Mesenchymal stem cell (in vitro differentiated cells and primary cell): ENCODE data around the gene IFI27L1.

Source experiments
- DNase-seq: peaks from one replicate; pipeline ENCODE4 v3.0.0-alpha.2; 2013
- H2AFZ ChIP-seq: one replicate; pipeline ENCODE4 v1.6.1; 2013; ENCODE audit warnings: low read depth, mild to moderate bottlenecking, control low read depth, inconsistent platforms, low read length, moderate library complexity
- H2AK5ac ChIP-seq: 2 replicates; pipeline ENCODE4 v1.6.1; 2013; ENCODE audit warnings: low read length, moderate library complexity, mild to moderate bottlenecking, inconsistent platforms; ENCODE audit not compliant: severe bottlenecking
- H2BK120ac ChIP-seq: one replicate; pipeline ENCODE4 v1.6.1; 2013; ENCODE audit warnings: low read depth, mild to moderate bottlenecking, inconsistent platforms, low read length, moderate library complexity
- H2BK12ac ChIP-seq, 2 experiments: one replicate each; pipeline ENCODE4 v1.6.1; 2013; ENCODE audit warnings: inconsistent platforms in 2 of 2, low read length in 2 of 2, mild to moderate bottlenecking in 2 of 2, moderate library complexity in 2 of 2, control low read depth in 1 of 2
- H2BK15ac ChIP-seq: one replicate; pipeline ENCODE4 v1.6.1; 2013; ENCODE audit warnings: mild to moderate bottlenecking, low read depth, inconsistent platforms; ENCODE audit not compliant: poor library complexity, severe bottlenecking
- H2BK5ac ChIP-seq: 2 replicates; pipeline ENCODE4 v1.6.1; 2013; ENCODE audit warnings: low read depth, mild to moderate bottlenecking, low read length, control low read depth, inconsistent platforms; ENCODE audit not compliant: poor library complexity, severe bottlenecking
- H3K14ac ChIP-seq, 2 experiments: one replicate each; pipeline ENCODE4 v1.6.1; 2013; ENCODE audit warnings: inconsistent platforms in 2 of 2, low read length in 2 of 2, control low read depth in 1 of 2, mild to moderate bottlenecking in 1 of 2, moderate library complexity in 1 of 2
- H3K18ac ChIP-seq, 2 experiments: one replicate each; pipeline ENCODE4 v1.6.1; 2013; ENCODE audit warnings: inconsistent platforms in 2 of 2, low read length in 2 of 2, control low read depth in 1 of 2, low read depth in 1 of 2, mild to moderate bottlenecking in 1 of 2
- H3K23ac ChIP-seq, 2 experiments: one replicate each; pipeline ENCODE4 v1.6.1; 2013; ENCODE audit warnings: inconsistent platforms in 2 of 2, low read length in 2 of 2, mild to moderate bottlenecking in 2 of 2, moderate library complexity in 2 of 2, control low read depth in 1 of 2
- H3K27ac ChIP-seq: 2 replicates; pipeline ENCODE4 v1.5.1; 2013; ENCODE audit warnings: mild to moderate bottlenecking, moderate library complexity, low read length, control low read depth, inconsistent platforms; ENCODE audit not compliant: poor library complexity, severe bottlenecking
- H3K27me3 ChIP-seq, 2 experiments: 2 replicates each; pipeline versions ENCODE4 v1.6.1 to v1.7.0; 2013; ENCODE audit warnings: low read length in 2 of 2, mild to moderate bottlenecking in 2 of 2, moderate library complexity in 2 of 2, control low read depth in 1 of 2, inconsistent platforms in 1 of 2; ENCODE audit not compliant: control insufficient read depth in 1 of 2, insufficient read depth in 1 of 2
- H3K36me3 ChIP-seq, 2 experiments: 2 replicates each; pipeline versions ENCODE4 v1.6.1 to v1.7.0; 2013; ENCODE audit warnings: low read length in 2 of 2, control low read depth in 1 of 2, inconsistent platforms in 1 of 2, low read depth in 1 of 2, mild to moderate bottlenecking in 1 of 2; ENCODE audit not compliant: insufficient read depth in 2 of 2, control insufficient read depth in 1 of 2
- H3K4ac ChIP-seq, 2 experiments: one replicate each; pipeline ENCODE4 v1.6.1; 2013; ENCODE audit warnings: inconsistent platforms in 2 of 2, low read length in 2 of 2, mild to moderate bottlenecking in 2 of 2, moderate library complexity in 2 of 2, control low read depth in 1 of 2, low read depth in 1 of 2
- H3K4me1 ChIP-seq: 2 replicates; pipeline ENCODE4 v1.6.1; 2013; ENCODE audit warnings: low read depth, low read length, control low read depth; ENCODE audit not compliant: control insufficient read depth, insufficient read depth
- H3K4me2 ChIP-seq: 2 replicates; pipeline ENCODE4 v1.6.1; 2013; ENCODE audit warnings: low read length, mild to moderate bottlenecking, inconsistent platforms; ENCODE audit not compliant: poor library complexity, severe bottlenecking
- H3K4me3 ChIP-seq, 2 experiments: 2 replicates each; pipeline versions ENCODE4 v1.5.1 to v1.7.0; 2013; ENCODE audit warnings: low read length in 2 of 2, mild to moderate bottlenecking in 2 of 2, control low read depth in 1 of 2, low read depth in 1 of 2; ENCODE audit not compliant: insufficient read depth in 1 of 2
- H3K79me1 ChIP-seq: replicated peaks from 2 replicates; pipeline ENCODE4 v1.6.1; 2013; ENCODE audit warnings: mild to moderate bottlenecking, control low read depth, low read length, inconsistent platforms; ENCODE audit not compliant: poor library complexity, severe bottlenecking
- H3K9ac ChIP-seq: 2 replicates; pipeline ENCODE4 v1.7.0; 2013; ENCODE audit warnings: mild to moderate bottlenecking, low read length, moderate library complexity
- H3K9me3 ChIP-seq: 2 replicates; pipeline ENCODE4 v1.7.0; 2013; ENCODE audit warnings: mild to moderate bottlenecking, low read length; ENCODE audit not compliant: control insufficient read depth
- H4K8ac ChIP-seq: one replicate; pipeline ENCODE4 v1.6.1; 2013; ENCODE audit warnings: inconsistent platforms, mild to moderate bottlenecking, low read length, moderate library complexity
- H4K91ac ChIP-seq: one replicate; pipeline ENCODE4 v1.6.1; 2013; ENCODE audit warnings: mild to moderate bottlenecking, low read length, inconsistent platforms
- WGBS: methylation state at CpG from one replicate; pipeline ENCODE4 v1.1.7; 2013; ENCODE audit warnings: mixed read lengths; 5-methylcytosine and 5-hydroxymethylcytosine counted together

Gene IFI27L1

GRCh38 chr14:94049625-94050023 lies 31.5 kb upstream of the IFI27L1 start:
- Histone ChIP-seq H3K18ac (no peak overlapping the region), H2AFZ (no peak overlapping the region), H3K27ac (no peak overlapping the region), H3K36me3 (peaks cover 82 to 96% of the 10 kb centered on the region in 2 experiments), H2AK5ac (no peak overlapping the region), H3K4me1 (peaks cover 12% of the 10 kb centered on the region), H3K14ac (no peak overlapping the region), H2BK5ac (no peak overlapping the region), H3K23ac (no peak overlapping the region), H2BK15ac (no peak overlapping the region), H3K9ac (no peak overlapping the region), H3K4me3 (no peak overlapping the region), H2BK120ac (no peak overlapping the region), H3K27me3 (no peaks in the 10 kb centered on the region), H4K8ac (no peak overlapping the region), H3K4me2 (no peak overlapping the region), H3K4ac (no peak overlapping the region), H3K79me1 (peaks cover 43% of the 10 kb centered on the region), H3K9me3 (no peaks in the 10 kb centered on the region), H4K91ac (no peak overlapping the region), H2BK12ac (no peak overlapping the region)
- no peak for DNase-seq
- WGBS: 89% methylated on average over 1 of the region's 2 CpGs

DNA sequence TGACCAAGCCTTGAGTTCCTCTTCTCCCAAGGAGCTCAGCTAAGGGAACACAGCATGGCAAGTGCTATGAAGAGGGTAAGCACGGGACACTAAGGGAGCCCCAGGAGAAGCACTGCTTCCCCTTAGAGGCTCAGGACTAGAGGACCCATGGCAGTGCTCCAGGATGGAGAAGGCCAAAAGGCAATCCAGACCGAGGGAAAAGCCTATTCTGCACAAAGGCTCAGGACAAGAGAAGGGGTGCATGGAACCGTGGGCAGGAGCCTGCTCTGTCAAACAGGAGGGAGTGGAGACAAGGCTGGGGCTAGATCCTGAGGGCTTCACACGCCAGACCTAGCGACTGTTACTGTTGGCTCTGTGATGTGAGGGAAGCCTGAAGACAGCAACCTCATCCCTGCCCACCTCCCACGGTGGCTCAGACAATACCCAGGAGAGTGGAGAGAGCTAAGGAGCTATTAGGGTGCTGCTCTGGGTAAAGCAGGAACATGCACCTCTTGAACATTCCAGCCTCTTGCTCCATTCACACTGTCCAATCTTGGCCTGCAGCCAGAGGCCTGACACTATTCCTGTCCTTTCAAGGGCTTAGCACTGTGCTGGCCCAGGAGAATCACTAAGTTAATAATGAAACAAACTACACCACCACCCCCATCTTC lies 30.8 kb upstream of the IFI27L1 start:
- WGBS: 94% methylated on average over 4 of the region's 6 CpGs
- no peak overlapping the region for H3K27ac ChIP-seq
- H3K4me2 ChIP-seq: no peak overlapping the region
- H3K23ac ChIP-seq: no peak overlapping the region
- no peak overlapping the region for H2BK5ac ChIP-seq
- H3K4me3 ChIP-seq: no peak overlapping the region
- H3K27me3 ChIP-seq: no peaks in the 10 kb centered on the region
- H2BK12ac ChIP-seq: no peak overlapping the region
- peaks cover 12% of the 10 kb centered on the region for H3K4me1 ChIP-seq
- H2AK5ac ChIP-seq: no peak overlapping the region
- H2BK15ac ChIP-seq: no peak overlapping the region
- no peak overlapping the region for H2BK120ac ChIP-seq
- peaks cover 49% of the 10 kb centered on the region for H3K79me1 ChIP-seq
- H3K18ac ChIP-seq: no peak overlapping the region
- H3K14ac ChIP-seq: no peak overlapping the region
- H3K4ac ChIP-seq: no peak overlapping the region
- peaks cover 83 to 96% of the 10 kb centered on the region in 2 experiments for H3K36me3 ChIP-seq
- H4K91ac ChIP-seq: no peak overlapping the region
- no peak overlapping the region for H2AFZ ChIP-seq
- no peak overlapping the region for H4K8ac ChIP-seq
- no peak for DNase-seq
- H3K9me3 ChIP-seq: no peaks in the 10 kb centered on the region
- H3K9ac ChIP-seq: no peak overlapping the region

GRCh38 chr14:94051115-94051514 lies 30.0 kb upstream of the IFI27L1 start:
- peaks cover 77 to 96% of the 10 kb centered on the region in 2 experiments for H3K36me3 ChIP-seq
- no peak overlapping the region for H2BK12ac ChIP-seq
- peaks cover 12% of the 10 kb centered on the region for H3K4me1 ChIP-seq
- WGBS: 97% methylated on average over 6 of the region's 9 CpGs
- no peak overlapping the region for H2BK5ac ChIP-seq
- no peak overlapping the region for H2BK15ac ChIP-seq
- no peaks in the 10 kb centered on the region for H3K9me3 ChIP-seq
- no peak overlapping the region for H3K23ac ChIP-seq
- no peak overlapping the region for H2BK120ac ChIP-seq
- H3K27me3 ChIP-seq: no peaks in the 10 kb centered on the region
- H3K79me1 ChIP-seq: peaks cover 52% of the 10 kb centered on the region
- H4K91ac ChIP-seq: no peak overlapping the region
- H3K27ac ChIP-seq: no peak overlapping the region
- DNase-seq: peak; percentile 23
- no peak overlapping the region for H3K14ac ChIP-seq
- H2AFZ ChIP-seq: no peak overlapping the region
- no peak overlapping the region for H3K4ac ChIP-seq
- no peak overlapping the region for H3K9ac ChIP-seq
- H3K18ac ChIP-seq: no peak overlapping the region
- no peak overlapping the region for H3K4me3 ChIP-seq
- H3K4me2 ChIP-seq: no peak overlapping the region
- H2AK5ac ChIP-seq: no peak overlapping the region
- H4K8ac ChIP-seq: no peak overlapping the region

GRCh38 chr14:94051779-94052178 lies 29.3 kb upstream of the IFI27L1 start:
- Histone ChIP-seq H3K4me1 (peaks cover 12% of the 10 kb centered on the region), H3K4me3 (no peak overlapping the region)

More at GRCh38 chr14:94051779-94052178, 29.3 kb upstream of the IFI27L1 start:
- H2AK5ac ChIP-seq: no peak overlapping the region
- H4K91ac ChIP-seq: no peak overlapping the region
- H3K27me3 ChIP-seq: no peaks in the 10 kb centered on the region
- no peak overlapping the region for H2BK12ac ChIP-seq
- H3K9ac ChIP-seq: no peak overlapping the region
- no peak overlapping the region for H2AFZ ChIP-seq
- no peak overlapping the region for H3K14ac ChIP-seq
- peaks cover 70 to 96% of the 10 kb centered on the region in 2 experiments for H3K36me3 ChIP-seq
- H3K4me2 ChIP-seq: no peak overlapping the region
- no peak overlapping the region for H3K27ac ChIP-seq
- 94% methylated on average over 3 of the region's 3 CpGs for WGBS
- H3K79me1 ChIP-seq: peaks cover 52% of the 10 kb centered on the region
- DNase-seq: no peak
- H3K9me3 ChIP-seq: no peaks in the 10 kb centered on the region
- no peak overlapping the region for H3K4ac ChIP-seq
- H4K8ac ChIP-seq: no peak overlapping the region
- H2BK5ac ChIP-seq: no peak overlapping the region
- H3K23ac ChIP-seq: no peak overlapping the region
- H2BK15ac ChIP-seq: no peak overlapping the region
- no peak overlapping the region for H2BK120ac ChIP-seq
- H3K18ac ChIP-seq: no peak overlapping the region
